Rectal smooth muscle tissue (tissue), 1 donor: ENCODE measurements around the gene IL23A.
A peak's percentile ranks its signal among the peaks of the same experiment; 100 is the strongest.

ENCODE experiments used
- H3K27ac ChIP-seq: one replicate; pipeline ENCODE4 v1.7.0; 2013; ENCODE audit warnings: low read depth, low read length, inconsistent platforms
- H3K27me3 ChIP-seq: one replicate; pipeline ENCODE4 v1.7.0; 2013; ENCODE audit warnings: low read length; ENCODE audit not compliant: control insufficient read depth, insufficient read depth
- H3K36me3 ChIP-seq: one replicate; pipeline ENCODE4 v1.7.0; 2013; ENCODE audit warnings: low read length; ENCODE audit not compliant: control insufficient read depth, insufficient read depth
- H3K4me1 ChIP-seq: one replicate; pipeline ENCODE4 v1.7.0; 2013; ENCODE audit warnings: low read length; ENCODE audit not compliant: control insufficient read depth, insufficient read depth
- H3K4me3 ChIP-seq: one replicate; pipeline ENCODE4 v1.7.0; 2013; ENCODE audit warnings: low read length
- H3K9ac ChIP-seq: one replicate; pipeline ENCODE4 v1.7.0; 2013; ENCODE audit warnings: low read length

IL23A gene, protein sequence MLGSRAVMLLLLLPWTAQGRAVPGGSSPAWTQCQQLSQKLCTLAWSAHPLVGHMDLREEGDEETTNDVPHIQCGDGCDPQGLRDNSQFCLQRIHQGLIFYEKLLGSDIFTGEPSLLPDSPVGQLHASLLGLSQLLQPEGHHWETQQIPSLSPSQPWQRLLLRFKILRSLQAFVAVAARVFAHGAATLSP

DNA sequence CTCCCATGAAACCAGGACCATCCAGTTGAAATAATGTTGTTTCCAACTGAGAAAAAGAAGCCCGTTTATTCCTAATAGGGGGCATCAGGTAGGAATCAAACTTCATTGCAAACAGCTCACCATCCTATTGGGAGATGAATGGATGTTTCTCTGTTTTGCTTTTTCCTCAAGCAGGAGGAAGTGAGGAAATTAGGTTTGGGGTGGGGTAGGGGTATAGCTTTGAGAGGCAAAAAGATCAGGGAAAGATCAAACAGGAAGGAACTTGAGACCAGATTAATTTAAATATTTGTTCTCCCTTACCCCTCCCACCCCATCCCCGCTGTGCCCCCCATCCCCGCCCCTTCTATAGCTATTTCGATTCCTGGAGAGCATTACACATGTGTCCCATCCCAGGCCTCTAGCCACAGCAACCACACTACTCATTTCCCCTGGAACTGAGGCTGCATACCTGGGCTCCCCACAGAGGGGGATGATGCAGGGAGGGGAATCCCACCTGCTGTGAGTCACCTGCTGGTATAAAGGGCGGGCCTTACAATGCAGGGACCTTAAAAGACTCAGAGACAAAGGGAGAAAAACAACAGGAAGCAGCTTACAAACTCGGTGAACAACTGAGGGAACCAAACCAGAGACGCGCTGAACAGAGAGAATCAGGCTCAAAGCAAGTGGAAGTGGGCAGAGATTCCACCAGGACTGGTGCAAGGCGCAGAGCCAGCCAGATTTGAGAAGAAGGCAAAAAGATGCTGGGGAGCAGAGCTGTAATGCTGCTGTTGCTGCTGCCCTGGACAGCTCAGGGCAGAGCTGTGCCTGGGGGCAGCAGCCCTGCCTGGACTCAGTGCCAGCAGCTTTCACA is at the start of gene IL23A:
Gene IL23A (plus strand): TSS at position 577 of the 850 bp plus-strand sequence. CDS start 161 bp downstream, at position 738.
- H3K36me3 ChIP-seq, result peaks cover 10% of the 10 kb centered on the region
- no peaks in the 10 kb centered on the region for H3K27me3 ChIP-seq
- no peak within 1 kb of the TSS for H3K9ac ChIP-seq
- no peaks in the 10 kb centered on the region for H3K4me1 ChIP-seq
- H3K4me3 ChIP-seq, result no peak within 1 kb of the TSS
- H3K27ac ChIP-seq, result no peak within 1 kb of the TSS

DNA sequence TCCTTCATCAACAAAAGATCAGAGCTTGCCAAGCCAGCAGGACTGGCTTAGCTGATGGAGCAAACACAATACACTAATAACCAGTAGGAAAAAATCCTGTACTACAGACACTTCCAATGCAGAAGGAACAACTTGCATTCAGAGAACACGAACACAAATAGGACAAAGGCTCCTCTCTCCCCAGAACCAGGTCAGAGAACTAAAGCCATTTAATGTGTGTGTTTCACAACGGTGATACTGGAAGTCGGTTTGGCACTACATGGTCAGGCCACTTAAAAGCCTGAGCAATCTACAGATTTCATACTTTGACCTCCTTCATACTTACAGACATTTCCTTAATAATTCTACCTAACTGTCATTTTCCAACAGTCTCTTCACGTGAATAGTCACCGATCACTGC is 44.9 kb upstream of the IL23A start:
- Histone ChIP-seq H3K27me3 (no peaks in the 10 kb centered on the region), H3K36me3 (peaks cover 8% of the 10 kb centered on the region), H3K4me3 (no peak overlapping the region), H3K4me1 (peaks cover 6% of the 10 kb centered on the region), H3K27ac (no peak overlapping the region), H3K9ac (no peak overlapping the region)

DNA sequence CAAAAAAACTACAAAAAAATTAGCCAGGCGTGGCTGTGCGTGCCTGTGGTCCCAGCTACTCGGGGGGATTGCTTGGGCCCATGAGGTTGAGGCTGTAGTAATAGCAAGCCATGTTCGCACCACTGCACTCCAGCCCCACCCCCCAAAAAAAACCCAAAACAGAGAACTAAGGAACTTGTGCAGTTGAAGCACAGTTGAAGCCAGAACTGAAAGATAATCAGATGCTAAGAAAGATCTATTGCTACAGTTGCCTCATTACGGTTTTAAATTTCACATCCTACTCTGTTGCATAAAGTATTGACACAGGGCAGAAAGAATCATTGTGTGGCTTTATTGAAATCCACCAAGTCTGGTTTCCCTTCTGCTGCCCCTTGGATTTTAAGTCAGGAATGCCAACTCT is 42.4 kb upstream of the IL23A start:
- H3K9ac ChIP-seq, result no peak overlapping the region
- no peak overlapping the region for H3K27ac ChIP-seq
- no peaks in the 10 kb centered on the region for H3K27me3 ChIP-seq

DNA sequence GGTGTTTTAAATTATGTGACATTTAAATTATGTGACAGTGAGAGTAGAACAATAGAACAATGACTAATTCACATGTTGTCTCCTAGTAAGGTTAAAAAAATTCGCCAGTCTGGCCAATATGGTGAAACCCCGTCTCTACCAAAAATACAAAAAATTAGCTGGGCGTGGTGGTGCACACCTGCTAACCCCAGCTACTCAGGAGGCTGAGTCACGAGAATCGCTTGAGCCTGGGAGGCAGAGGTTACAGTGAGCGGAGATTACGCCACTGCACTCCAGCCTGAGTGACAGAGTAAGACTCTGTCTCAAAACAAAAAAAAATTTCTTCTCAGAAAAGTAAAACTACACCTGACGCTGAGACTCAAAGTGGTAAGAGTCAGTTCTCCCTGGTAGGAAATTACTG is 41.3 kb upstream of the IL23A start:
- H3K4me1 ChIP-seq, result peaks cover 22% of the 10 kb centered on the region
- H3K4me3 ChIP-seq, result no peak overlapping the region
- no peak overlapping the region for H3K9ac ChIP-seq
- no peaks in the 10 kb centered on the region for H3K36me3 ChIP-seq
- H3K27me3 ChIP-seq, result no peaks in the 10 kb centered on the region
- no peak overlapping the region for H3K27ac ChIP-seq

More for the DNA sequence above, 42.4 kb upstream of the IL23A start:
- Histone ChIP-seq H3K36me3 (peaks cover 4% of the 10 kb centered on the region), H3K4me1 (peaks cover 17% of the 10 kb centered on the region), H3K4me3 (no peak overlapping the region)

DNA sequence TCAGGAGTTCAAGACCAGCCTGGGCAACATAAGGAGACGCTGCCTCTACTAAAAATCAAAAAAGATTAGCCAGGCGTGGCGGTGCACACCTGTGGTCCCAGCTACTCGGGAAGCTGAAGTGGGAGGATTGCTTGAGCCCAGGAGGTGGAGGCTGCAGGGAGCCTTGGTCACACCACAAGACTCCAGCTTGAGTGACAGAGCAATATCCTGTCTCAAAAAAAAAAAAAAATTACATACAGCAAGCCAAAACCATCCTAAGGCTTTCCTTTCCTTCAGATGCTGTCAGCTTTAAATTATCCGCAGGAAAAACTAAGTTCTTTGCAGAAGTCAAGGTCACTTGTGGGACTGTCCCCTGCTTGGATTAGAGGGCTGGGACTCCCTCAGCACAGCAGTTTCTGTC is 39.9 kb upstream of the IL23A start:
- Histone ChIP-seq H3K36me3 (no peaks in the 10 kb centered on the region), H3K4me1 (peaks cover 22% of the 10 kb centered on the region), H3K9ac (no peak overlapping the region), H3K27ac (no peak overlapping the region), H3K4me3 (peak overlapping the region; percentile 90), H3K27me3 (no peaks in the 10 kb centered on the region)

DNA sequence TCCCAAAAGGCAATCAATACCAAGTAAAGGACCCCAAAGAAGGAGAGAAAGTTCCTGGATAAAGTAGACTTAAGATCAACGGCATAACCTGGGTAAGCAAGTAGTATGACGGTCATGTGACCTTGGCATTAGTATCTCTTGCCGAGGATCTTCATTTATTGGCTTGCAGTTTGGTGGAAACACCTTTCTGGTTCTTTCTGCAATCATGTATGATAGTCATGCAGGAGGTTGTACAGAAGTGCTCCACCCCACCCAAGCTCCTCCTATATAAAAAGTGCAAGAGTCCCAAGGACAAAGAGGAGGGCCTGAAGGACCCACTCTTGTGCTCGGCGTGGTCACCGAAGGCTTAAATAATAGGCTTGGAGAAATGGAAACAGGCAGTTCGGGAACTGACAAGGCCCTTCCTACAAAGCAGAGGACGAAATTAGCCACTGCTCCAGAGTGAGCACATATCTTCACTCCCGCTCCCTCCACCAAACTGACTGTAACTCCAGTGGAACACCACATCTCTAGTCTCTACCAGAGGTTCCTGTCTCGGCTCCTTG is 39.3 kb upstream of the IL23A start:
- Histone ChIP-seq H3K36me3 (no peaks in the 10 kb centered on the region), H3K27me3 (no peaks in the 10 kb centered on the region), H3K4me3 (peak overlapping the region; percentile 90), H3K9ac (peak overlapping the region; percentile 66), H3K4me1 (peaks cover 22% of the 10 kb centered on the region), H3K27ac (peak overlapping the region; percentile 95)

DNA sequence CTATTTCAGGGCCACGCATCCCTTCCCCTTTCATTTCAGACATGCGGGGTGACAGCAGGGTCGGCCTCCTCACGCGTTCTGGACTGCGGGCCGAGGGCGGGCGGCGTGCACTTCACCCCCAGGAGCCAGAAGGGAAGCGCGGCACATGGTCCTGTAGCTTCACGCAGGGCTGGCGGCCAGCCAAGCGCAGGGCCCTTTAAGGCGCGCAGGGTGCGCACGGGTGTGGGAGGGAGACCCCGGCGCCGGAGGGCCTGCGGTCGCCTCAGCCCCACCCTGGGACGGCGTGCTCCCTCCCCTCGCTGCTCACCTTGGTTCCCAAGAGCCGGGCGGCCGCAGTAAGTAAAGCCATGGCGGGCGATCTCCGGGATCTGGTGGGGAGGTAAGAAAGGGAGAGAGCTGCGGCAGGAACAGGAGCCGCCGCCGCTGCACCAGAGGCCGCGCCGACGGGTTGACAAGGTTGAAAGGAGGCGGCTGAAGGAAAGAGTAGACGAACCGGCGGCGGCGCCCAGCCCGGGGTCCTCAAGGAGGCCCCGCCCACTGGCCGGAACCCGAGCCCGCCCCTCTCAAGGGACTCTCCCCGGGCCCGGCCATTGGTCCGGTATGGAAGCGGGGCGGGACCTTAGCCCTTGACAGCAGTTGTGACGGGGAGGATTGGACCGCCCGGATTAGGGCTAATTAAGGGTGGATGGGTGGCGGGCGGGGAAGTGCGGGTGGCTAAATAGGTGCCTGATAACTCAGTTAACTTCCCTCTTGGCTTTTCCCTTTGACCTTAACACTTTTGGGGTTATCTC is 38.6 kb upstream of the IL23A start, which contains the start of gene CS:
Gene CS (minus strand): TSS at position 478 of the 791 bp plus-strand sequence. CDS start 129 bp downstream, at position 349.
- H3K4me1 ChIP-seq, result peaks cover 22% of the 10 kb centered on the region
- peak within 1 kb of the TSS; percentile 95 for H3K27ac ChIP-seq

DNA sequence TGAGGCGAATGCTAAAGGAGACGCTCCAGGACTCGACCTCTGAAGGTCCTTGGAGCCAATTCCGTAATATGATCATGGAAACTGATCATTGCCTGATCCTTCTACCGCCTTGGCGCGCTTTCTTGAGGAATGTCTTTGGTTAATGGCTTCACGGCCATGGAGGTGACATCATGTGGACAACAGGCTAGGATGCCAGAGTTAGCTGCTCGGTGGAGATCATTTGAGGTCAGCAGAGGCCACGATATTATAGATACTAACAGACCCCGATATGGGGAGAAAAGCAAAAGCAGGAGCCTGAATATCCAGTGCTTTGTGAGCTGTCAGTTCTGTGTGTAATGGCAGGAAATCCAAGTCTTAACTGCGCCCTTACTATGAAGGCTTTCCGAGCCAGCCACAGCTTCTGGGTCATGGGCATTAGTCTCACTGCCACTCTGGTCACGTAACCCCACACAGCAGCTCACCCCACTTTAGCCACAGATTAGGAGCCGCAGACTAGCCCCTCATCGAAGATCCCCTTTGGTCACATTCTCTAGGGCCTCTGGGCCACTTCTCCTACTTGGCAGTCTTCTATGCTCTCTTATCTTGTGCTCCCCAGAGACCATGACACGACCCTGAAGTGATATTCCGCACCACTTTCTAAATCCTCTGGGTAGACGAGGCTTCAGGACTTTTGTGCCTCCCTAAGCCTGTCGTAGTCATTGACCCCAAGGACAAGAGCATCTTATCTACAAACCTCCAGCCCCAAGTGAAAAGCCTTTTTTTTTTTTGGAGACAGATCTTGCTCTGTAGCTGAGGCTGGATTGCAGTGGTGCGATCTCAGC is 37.8 kb upstream of the IL23A start:
- Histone ChIP-seq H3K4me1 (peaks cover 22% of the 10 kb centered on the region), H3K9ac (peak overlapping the region; percentile 40), H3K27me3 (no peaks in the 10 kb centered on the region), H3K4me3 (peak overlapping the region; percentile 67), H3K36me3 (no peaks in the 10 kb centered on the region), H3K27ac (peak overlapping the region; percentile 95)

More for the DNA sequence above, 38.6 kb upstream of the IL23A start, which contains the start of gene CS:
- H3K27me3 ChIP-seq, result no peaks in the 10 kb centered on the region
- H3K36me3 ChIP-seq, result no peaks in the 10 kb centered on the region
- peak within 1 kb of the TSS; percentile 66 for H3K9ac ChIP-seq
- peak within 1 kb of the TSS; percentile 90 for H3K4me3 ChIP-seq

DNA sequence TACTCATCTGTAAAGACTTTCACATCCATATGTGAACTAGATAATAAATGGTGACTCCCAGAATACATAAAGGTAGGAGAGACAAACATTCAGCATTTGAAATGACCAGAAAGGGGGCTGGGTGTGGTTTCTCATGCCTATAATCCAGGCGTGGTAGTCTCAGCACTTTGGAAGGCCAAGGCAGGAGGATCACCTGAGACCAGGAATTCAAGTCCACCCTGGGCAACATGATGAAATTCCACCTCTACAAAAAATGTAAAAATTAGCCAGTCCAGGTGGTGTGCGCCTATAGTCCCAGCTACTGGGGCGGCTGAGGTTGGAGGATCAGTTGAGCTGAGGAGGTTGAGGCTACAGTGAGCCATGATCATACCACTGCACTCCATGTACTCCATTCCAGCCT is 34.4 kb upstream of the IL23A start:
- Histone ChIP-seq H3K27ac (no peak overlapping the region), H3K27me3 (no peaks in the 10 kb centered on the region), H3K4me3 (no peak overlapping the region), H3K9ac (no peak overlapping the region), H3K36me3 (peaks cover 6% of the 10 kb centered on the region), H3K4me1 (peaks cover 13% of the 10 kb centered on the region)

DNA sequence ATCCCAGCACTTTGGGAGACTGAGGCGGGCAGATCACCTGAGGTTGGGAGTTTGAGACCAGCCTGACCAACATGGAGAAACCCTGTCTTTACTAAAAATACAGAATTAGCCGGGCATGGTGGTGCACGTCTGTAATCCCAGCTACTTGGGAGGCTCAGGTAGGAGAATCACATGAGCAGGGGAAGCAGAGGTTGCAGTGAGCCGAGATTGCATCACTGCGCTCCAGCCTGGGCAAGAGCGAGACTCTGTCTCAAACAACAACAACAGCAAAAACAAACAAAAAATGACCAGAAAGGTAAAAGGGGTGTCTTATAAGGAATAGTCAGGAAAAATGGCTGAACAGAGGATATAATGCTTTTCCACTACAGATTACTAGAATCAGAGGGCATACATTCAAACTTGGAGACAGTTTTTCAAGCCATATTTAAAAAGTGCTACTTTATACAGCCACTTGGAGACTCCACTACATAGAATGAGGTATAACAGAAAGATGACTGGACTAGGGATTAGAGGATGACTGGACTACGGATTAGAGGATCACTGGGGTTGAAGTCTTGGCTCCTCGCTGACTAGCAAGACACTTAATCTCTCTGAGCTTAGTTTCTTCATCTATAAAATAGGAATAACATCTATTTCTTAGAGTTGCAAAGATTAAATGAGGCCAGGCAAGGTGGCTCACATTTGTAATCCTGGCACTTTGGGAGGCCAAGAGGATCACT is 33.7 kb upstream of the IL23A start:
- peaks cover 12% of the 10 kb centered on the region for H3K4me1 ChIP-seq
- H3K4me3 ChIP-seq, result no peak overlapping the region
- no peak overlapping the region for H3K9ac ChIP-seq
- no peaks in the 10 kb centered on the region for H3K27me3 ChIP-seq
- H3K36me3 ChIP-seq, result peaks cover 6% of the 10 kb centered on the region
- no peak overlapping the region for H3K27ac ChIP-seq
